GM12874 (cell line): ENCODE data around the gene ZNF670.

Source experiments
- TF ChIP-seq, protein P1 (sequence below): IDR thresholded peaks from 2 replicates; pipeline ENCODE4 v1.5.1; 2011; ENCODE audit warnings: low read depth, mild to moderate bottlenecking, control low read depth, low read length, moderate library complexity; ENCODE audit not compliant: insufficient read depth

Gene ZNF670

GRCh38 chr1:247056071-247056470 is 22.5 kb downstream of the ZNF670 start:
- TF ChIP-seq, protein P1, sequence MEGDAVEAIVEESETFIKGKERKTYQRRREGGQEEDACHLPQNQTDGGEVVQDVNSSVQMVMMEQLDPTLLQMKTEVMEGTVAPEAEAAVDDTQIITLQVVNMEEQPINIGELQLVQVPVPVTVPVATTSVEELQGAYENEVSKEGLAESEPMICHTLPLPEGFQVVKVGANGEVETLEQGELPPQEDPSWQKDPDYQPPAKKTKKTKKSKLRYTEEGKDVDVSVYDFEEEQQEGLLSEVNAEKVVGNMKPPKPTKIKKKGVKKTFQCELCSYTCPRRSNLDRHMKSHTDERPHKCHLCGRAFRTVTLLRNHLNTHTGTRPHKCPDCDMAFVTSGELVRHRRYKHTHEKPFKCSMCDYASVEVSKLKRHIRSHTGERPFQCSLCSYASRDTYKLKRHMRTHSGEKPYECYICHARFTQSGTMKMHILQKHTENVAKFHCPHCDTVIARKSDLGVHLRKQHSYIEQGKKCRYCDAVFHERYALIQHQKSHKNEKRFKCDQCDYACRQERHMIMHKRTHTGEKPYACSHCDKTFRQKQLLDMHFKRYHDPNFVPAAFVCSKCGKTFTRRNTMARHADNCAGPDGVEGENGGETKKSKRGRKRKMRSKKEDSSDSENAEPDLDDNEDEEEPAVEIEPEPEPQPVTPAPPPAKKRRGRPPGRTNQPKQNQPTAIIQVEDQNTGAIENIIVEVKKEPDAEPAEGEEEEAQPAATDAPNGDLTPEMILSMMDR, result no peak

DNA sequence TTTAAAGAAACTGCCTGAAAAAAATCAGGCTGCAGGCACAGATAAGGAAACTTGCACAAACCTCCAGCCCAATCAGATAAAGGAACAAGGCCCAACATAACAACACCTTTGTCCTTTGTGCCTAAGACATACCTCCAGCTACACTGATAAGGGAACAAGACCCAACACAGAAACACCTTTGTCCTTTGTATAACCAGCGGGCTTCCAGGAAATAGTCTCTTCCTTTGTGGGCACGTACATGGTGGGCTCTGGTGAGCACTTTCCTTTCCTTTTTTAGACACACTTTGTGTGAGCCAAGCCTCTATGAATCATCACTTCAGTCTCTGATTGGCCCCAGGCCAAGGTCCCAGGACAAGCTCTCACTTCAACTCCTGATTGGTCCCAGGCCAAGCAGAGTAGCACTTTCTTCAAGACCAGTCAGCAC is 23.6 kb downstream of the ZNF670 start:
- TF ChIP-seq, protein P1, result no peak

- TF ChIP-seq, protein P1, result no peak
Observed at GRCh38 chr1:247047702-247048101, 30.9 kb downstream of the ZNF670 start.

DNA sequence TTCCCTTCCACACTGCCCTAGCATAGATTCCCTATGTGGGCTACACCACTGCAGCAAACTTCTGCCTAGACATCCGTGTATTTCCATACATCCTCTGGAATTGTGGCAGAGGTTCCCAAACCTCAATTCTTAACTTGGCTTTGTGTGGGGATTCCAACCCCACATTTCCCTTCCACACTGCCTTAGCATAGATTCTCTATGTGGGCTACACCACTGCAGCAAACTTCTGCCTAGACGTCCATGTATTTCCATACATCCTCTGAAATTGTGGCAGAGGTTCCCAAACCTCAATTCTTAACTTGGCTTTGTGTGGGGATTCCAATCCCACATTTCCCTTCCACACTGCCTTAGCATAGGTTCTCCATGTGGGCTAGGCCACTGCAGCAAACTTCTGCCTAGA is 31.4 kb downstream of the ZNF670 start:
- TF ChIP-seq, protein P1, result no peak

- TF ChIP-seq, protein P1, result no peak
Observed at GRCh38 chr1:247043406-247043805, 35.2 kb downstream of the ZNF670 start.

GRCh38 chr1:247037511-247038320 is 40.9 kb downstream of the ZNF670 start:
- TF ChIP-seq, protein P1, result no peak
